ENCODE data around the gene AS3MT.

GRCh38 chr10:102856758-102857424, 12.4 kb upstream of the AS3MT start:
- TF ChIP-seq IRF3 (IDR thresholded peaks at IDR 0.05; ENCODE audit: low read depth, low read length), result no peak
- TF ChIP-seq CTCF (IDR thresholded peaks at IDR 0.05), result no peak
- TF ChIP-seq RAD21 (IDR thresholded peaks at IDR 0.05; ENCODE audit: low read length), result no peak
- TF ChIP-seq ELF1 (IDR thresholded peaks at IDR 0.05), result no peak
- TF ChIP-seq NRF1 (IDR thresholded peaks at IDR 0.05; ENCODE audit: low read depth, low read length), result no peak
- TF ChIP-seq TEAD4 (IDR thresholded peaks at IDR 0.05; ENCODE audit: borderline replicate concordance, insufficient read depth), result no peak
- TF ChIP-seq RCOR1 (IDR thresholded peaks at IDR 0.05; ENCODE audit: low read length), result no peak
- no peak for TF ChIP-seq TCF12 (IDR thresholded peaks at IDR 0.05)
- no peak for TF ChIP-seq FOSL2 (IDR thresholded peaks at IDR 0.05; ENCODE audit: borderline replicate concordance, low read depth)
- TF ChIP-seq SIN3A (IDR thresholded peaks at IDR 0.05; ENCODE audit: borderline replicate concordance, low read depth, low read length), result no peak
- no peak for TF ChIP-seq EZH2phosphoT487 (IDR thresholded peaks at IDR 0.05; ENCODE audit: borderline replicate concordance, low read depth)
- no peak for TF ChIP-seq YY1 (IDR thresholded peaks at IDR 0.05; ENCODE audit: low read depth)
- TF ChIP-seq MEF2A (IDR thresholded peaks at IDR 0.05; ENCODE audit: borderline replicate concordance, low read depth), result no peak

Measured in SK-N-SH (cell line).